ENCODE results near the gene RGS7.
A peak's percentile ranks its signal among the peaks of the same experiment; 100 is the strongest.
"Not testable (repeated sequence)": the region's sequence is repeated elsewhere in the genome, so short reads cannot be mapped to it uniquely, and the experiment has no call there.

RGS7 gene

DNA sequence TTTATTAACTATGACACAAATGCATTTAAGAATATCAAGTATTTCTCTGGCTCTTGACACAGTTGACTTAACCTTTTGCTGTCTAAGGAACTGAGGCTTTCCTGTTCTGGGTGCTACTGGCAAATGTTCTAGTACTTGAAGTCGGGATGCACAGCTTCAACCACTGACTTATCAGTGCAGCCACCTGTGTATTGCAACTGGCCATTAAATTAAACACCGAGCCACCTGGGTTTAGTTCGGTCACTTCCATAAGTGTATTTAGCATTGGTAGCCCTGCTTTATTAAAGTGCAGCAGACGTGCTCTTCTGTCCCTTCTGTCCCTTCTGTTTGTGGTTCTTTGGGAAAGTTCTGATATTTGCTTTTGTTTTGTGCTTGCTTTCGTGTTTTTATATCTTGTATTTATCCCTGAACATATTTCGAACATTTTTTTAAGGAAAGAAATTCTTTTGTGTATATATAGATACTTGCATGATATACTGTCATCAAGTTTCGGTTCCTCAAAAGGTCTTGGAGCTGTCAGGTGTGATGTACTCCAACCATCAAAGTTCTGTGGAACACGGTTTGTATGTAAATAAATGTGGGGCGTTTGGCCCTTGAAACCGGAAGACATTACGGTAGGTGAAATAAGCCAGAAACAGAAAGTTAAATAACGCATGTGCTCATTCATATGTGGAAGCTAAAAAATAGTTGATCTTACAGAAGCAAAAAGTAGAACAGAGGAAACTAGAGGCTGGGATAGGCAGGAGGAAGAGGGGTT lies 447.1 kb downstream of the RGS7 start:
- DNase-seq (ENCODE audit: low read depth): no peak

DNA sequence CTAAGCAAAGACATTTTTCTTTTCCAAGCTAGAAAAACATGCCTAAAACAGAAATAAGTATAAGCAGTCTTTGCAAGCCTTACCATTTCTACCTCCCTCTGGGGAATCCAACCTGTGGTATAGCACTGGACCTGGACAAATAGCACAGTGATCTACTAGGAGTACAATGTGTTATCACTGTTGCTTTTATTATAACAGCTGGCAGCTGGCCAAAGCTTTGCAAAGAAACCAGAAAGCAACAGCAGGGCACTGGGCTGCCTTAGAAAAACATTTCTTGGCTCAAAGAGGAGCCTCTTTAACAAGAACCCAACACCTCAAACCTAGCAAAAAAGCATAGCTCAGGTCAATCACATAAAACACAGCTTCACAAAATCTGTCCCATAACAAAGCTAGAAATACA lies 450.5 kb downstream of the RGS7 start:
- no peak for DNase-seq (ENCODE audit: low read depth)

DNA sequence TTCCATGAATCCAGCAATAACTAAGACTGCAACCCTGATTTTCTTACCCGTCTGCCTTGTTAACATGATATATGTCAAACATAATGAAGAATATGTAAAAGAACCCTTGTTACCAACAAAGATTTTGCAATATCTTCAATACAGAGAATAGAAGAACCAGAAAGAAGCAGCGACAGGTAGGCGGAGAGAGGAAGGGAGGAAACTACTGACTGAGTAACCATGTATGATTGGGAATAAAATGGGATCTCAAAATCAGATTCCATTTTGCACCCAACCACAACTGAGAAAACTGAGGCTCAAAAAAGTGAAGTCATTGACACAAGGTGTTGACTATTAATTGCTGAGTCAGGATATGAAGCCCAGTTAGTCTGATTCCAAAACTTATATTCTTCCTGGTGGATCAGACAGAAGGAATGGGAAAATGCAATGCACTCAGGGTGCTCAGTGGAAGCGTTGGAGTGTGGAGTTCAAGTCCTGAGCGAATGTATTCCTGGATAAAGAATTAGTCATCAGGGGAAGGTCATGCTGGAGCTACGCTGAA lies 451.7 kb downstream of the RGS7 start:
- DNase-seq (ENCODE audit: low read depth): no peak

DNA sequence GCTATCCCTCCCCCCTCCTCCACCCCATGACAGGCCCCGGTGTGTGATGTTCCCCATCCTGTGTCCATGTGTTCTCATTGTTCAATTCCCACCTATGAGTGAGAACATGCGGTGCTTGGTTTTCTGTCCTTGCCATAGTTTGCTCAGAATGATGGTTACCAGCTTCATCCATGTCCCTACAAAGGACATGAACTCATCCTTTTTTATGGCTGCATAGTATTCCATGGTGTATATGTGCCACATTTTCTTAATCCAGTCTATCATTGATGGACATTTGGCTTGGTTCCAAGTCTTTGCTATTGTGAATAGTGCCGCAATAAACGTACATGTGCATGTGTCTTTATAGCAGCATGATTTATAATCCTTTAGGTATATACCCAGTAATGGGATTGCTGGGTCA lies 461.6 kb downstream of the RGS7 start:
- not testable (repeated sequence) for DNase-seq (ENCODE audit: low read depth)

DNA sequence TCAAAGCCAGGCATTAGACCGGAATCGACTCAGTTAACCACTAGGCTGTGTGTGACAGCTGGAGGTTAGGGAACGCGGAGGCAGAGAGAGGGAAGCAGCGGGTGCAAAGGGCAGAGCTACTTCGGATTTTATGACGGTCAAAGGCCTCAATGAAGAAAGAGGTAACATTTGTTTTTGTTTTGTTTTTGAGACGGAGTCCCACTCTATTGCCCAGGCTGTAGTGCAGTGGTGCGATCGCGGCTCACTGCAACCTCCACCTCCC lies 468.3 kb downstream of the RGS7 start:
- no peak for DNase-seq (ENCODE audit: low read depth)

DNA sequence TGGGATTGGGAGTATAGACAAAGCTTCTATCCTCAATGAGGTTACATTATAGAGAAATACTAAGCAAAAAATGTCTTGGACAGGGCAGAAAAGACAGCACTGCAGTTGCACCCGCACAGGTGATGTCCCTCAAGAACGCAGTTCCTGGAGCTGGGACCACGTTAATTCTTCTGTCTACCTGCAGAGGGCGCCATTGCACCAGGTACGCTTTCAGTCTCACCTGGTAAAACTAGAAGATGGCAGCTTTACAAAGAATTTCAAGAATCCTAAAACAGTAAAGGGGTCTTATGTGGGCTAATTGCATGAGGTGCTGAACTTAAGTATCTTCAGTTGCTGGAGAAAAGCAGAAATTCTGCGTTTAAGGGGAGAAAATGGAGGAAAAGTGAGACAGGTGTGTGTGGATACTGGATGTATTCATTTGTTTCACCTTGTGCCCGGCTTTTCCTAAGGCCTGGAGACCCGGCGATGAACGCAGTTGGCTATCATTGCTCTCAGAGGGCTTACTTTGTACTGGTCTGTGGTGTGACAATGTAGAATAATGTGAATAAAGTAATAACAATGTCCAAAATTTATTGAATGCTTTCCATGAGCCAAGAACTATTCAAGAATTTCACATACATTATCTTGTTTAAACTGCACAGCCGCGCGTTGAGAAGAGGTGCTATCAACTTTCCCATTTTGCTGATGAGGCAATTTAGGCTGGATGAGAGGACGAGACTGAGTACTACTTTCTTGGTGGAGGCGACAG lies 468.8 kb downstream of the RGS7 start:
- DNase-seq (ENCODE audit: low read depth): no peak

DNA sequence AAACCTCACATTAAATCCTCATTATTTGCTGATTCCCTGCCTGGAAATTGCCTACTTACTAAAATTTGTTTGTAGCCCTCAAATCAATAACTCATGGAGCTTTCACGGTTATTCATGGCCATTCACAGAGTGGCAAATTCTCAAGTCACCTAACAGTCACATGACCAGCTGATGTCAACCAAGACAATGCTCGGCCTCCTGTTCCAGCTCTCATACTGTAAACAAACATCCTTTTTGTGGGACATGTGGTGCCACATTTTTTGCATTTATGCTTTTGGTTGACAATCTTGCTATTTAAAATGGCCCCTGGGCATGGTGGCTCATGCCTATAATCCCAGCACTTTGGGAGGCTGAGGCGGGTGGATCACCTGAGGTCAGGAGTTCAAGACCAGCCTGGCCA lies 473.5 kb downstream of the RGS7 start:
- DNase-seq (ENCODE audit: low read depth): no peak

DNA sequence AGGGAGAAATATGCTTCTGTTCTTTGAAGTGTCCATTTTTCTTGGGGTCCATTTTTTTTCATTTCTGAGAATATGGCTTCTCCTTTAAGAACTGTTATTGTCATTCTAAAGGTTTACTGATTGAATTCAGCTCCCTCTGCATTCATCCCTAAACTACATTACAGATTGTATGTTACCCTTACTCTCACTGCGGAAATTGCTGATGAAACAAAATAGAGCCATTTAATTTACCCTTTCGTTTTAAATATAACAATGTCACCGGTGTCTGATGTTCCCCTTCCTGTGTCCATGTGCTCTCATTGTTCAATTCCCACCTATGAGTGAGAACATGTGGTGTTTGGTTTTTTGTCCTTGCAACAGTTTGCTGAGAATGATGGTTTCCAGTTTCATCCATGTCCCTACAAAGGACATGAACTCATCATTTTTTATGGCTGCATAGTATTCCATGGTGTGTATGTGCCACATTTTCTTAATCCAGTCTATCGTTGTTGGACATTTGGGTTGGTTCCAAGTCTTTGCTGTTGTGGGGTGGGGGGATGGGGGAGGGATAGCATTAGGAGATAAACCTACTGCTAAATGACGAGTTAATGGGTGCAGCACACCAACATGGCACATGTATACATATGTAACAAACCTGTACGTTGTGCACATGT lies 474.2 kb downstream of the RGS7 start:
- not testable (repeated sequence) for DNase-seq (ENCODE audit: low read depth)

DNA sequence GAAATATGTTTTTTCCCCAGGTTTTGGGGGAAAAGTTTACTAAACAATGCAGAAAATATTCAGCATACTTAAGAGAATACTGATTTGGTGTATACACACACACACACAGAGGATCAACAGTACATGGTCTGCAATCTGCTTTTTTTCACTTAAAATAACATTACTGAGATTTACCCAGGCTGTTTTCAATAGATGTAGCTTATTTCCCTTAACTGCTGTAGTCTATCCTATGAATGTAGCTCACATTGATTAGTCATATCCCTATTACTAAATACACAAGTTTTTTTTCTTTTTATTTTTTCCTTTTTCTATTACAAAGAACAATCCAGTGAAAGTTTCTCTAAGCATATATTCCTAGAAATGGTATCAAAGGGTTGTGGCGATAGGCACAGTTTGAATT lies 478.4 kb downstream of the RGS7 start:
- peak; percentile 5 for DNase-seq (ENCODE audit: low read depth)

DNA sequence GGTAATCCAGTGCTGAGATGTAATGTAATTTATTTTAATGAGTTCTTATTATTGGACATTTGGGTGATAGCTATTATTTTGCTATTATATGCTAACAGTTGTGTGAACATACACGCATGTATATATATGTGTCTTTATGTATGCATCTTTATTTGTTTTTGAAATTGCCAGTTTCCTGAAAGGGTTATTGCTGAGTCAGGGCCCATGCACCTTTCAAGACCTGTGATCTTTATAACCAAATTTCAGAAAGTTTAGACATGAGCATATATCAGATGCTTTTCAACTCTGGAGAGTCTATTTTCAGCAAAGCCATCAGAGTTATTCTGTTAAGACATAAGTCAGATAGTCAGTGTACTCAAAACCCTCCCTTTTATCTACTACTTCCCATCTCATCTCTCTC lies 479.4 kb downstream of the RGS7 start:
- DNase-seq (ENCODE audit: low read depth): no peak

DNA sequence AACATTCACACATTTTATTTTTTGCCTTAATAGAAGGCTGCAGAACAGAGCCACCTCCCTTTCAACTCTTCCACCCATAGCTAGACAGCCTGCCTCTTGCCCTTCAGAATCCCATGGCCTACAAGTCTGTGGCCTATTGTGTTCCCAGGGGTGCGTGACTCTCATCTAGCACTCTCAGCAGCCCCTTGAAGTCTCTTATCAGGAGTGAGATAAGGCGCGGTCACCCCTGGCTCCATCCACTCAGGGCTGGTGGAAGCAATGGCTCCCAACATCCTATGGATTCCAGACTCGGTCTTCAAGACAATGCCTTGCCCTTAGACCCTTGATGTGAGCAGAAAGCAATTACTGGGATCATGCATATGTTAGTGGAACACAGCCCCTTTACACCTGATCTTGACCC lies 480.9 kb downstream of the RGS7 start:
- no peak for DNase-seq (ENCODE audit: low read depth)

DNA sequence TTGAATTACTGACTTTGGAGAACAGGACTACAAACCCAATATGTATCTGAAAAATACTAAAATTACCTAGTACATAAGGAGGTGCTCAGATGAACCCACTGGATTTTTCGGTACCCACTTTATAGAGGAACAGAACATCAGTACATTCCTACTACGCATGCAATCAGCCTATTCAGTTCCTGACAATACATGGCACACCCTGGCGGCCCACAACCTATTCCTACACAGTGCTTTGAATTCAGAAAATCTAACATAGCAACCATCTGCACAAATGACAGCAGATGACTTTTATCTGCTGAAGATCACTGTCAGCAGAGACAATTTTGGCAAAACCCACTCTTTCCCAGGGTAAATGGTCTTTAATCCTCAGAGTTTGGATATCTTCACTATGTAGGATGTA lies 487.9 kb downstream of the RGS7 start:
- no peak for DNase-seq (ENCODE audit: low read depth)

DNA sequence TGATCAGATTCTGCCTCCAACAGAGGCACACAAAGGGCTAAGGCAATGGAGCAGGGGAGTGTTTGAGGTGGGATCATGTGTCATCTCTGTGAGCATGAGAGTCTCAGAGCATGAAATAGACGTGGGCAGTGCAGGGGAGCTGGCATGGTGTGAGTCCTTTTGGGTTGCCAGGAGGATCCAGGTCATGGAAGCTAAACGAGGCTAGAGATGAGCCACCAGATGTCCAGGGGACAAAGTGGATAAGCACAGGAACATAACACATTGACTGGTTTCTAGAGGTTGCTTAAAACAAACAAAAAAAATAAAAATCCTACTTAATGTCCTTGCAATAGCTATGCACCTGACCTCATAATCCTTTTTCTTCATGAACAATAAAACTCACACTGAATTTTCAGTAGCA lies 490.3 kb downstream of the RGS7 start:
- DNase-seq (ENCODE audit: low read depth): no peak

DNA sequence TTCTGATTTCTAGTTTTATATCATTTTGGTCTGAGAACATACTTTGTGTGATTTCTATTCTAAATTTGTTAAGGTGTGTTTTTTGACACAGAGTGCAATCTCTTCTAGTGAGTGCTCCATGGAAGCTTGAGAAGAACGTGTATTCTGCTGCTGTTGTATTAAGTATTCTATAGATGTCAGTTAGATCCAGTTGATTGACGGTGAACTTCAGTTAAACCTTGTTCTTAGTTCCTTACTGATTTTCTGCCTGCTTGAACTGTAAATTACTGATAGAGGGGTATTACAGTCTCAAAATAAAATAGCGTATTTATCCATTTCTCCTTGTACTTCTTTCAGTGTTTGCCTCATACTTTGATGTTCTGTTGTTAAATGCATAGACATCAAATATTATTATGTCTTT lies 497.0 kb downstream of the RGS7 start:
- no peak for DNase-seq (ENCODE audit: low read depth)

DNA sequence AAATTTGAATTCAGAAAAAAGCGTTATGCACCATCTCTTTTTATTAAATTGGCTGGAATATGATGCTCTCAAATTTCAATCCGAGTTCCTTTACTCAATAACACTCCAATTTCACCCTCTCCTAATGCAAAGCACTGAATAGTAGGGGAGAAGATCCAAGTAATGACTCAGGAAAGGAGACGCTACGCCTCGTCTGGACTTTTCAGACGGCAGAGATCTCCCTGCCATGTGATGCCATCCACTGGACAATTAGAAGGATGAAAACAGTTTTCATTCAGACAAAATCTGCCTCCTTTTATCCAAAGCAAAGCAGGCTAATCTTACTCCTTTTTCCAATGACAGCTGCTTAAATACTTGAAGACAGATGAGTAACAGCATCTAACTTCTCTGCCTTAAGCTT lies 502.6 kb downstream of the RGS7 start:
- no peak for DNase-seq (ENCODE audit: low read depth)

DNA sequence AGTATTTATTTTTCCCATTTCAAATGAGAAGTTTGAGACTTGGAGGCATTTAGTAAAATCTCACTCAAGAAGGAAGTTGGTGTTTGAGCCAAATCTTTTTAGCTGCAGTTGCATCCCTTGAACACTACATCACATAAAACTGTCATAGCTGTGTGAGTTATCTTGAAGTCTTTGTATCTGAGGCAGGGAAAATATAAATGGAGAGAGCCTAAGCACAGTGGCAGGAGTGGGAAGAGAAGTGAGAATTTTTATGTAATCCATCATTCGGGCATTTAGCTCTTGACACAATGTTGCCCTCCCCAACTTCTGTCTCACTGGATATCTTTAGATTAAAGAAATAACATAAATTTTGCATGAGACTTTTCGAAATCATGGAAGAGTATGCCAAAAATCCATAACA lies 509.7 kb downstream of the RGS7 start:
- DNase-seq (ENCODE audit: low read depth): no peak

DNA sequence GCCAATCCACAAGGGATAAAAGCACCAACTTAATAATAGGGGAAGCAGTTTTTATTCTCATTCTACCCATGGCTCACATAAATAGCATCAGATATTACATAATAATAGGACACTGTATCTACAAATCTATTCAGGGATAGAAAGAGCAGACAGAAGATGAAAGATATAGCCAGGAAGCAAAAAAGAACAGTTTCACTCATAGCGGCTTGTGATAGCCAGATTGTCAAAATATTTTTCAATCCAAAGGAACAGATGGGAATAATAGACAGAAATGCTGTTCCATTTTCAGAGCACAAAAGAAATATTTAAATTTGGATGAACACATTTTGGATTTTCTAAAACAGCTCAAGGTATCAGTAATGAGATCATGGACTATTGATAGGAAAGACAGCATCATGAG lies 512.5 kb downstream of the RGS7 start:
- no peak for DNase-seq (ENCODE audit: low read depth)

DNA sequence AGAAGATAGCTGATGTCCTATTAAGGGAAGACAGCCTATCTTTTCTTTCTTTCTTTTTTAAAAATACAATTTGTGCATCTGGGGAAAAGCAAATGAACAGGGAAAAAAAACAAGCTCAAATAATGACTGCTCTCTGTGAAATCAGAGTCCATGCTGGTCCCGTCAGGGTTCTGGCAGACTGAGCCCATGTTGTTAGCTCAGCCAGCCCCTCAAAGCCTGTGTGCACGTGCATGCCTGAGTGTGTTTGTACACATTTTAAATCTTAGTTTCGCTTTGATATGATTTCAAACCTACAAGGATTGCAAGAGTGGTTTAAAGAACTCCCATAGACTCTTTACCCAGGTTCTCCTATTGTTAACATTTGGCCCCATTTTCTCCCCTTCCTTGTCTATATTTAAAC lies 513.2 kb downstream of the RGS7 start:
- no peak for DNase-seq (ENCODE audit: low read depth)

DNA sequence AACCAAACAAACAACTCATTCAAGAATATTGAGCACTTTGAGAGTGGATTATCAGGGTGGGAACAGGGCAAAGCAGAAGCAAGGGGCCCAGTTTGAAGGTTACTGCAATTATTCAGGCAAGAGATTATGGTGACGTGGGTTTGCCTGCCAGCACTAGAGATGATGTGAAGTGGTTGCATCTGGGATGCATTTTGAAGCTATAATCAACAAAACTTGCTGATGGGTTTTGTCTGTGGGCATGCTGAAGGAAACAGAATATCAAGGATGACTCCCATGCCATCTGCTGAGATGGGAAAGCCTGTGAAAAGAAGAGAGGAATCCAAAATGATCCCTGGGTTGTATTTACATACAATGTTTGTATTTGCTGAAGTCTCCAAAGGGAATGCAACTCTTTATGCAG lies 520.7 kb downstream of the RGS7 start:
- no peak for DNase-seq (ENCODE audit: low read depth)

DNA sequence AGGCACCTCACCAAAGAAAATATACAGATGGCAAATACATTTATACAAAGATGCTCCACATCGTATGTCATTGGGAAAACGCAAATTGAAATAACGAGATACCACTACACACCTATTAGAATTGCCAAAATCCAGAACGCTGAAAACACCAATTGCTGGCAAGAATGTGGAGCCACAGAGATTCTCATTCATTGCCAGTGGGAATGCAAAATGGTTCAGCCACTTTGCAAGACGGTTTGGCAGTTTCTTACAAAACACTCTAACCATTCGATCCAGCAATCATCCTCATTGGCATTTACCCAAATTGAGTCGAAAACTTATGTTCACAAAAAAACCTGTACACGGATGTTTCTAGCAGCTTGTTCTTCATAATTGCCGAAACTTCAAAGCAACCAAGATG lies 521.7 kb downstream of the RGS7 start:
- no peak for DNase-seq (ENCODE audit: low read depth)

DNA sequence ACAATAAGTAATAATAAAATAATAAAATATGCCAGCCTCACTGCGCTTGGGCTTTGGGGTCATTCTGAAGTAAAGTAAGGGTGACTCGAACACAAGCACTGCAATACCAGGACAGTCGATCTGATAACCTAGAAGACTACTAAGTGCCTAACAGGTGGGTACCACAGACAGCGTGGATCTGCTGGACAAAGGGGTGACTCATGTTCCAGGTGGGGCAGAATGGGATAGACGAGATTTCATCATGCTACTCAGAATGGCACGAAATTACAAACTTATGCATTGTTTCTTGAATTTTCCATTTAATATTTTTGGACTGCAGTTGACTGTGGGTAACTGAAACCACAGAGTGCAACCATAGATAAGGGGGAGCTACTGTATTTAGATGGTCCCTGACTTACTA lies 523.9 kb downstream of the RGS7 start:
- DNase-seq (ENCODE audit: low read depth): no peak

DNA sequence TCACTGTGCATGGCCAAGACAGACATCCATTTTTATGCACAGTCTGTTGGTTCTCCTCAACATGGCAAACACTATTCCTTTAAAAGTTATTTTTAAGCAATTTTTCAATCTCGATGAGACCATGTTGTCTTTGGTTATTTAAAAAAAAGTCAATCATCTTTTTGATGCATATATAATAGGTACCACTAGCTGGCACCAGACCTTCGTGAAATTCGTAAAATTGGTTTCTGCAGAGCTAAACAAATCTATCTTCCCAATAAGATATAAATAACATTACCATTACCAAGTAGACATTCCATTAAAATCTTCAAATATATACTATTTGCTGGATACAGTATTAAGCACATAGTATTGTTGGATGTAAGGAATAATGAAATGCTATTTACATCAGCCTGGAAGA lies 525.1 kb downstream of the RGS7 start:
- no peak for DNase-seq (ENCODE audit: low read depth)

DNA sequence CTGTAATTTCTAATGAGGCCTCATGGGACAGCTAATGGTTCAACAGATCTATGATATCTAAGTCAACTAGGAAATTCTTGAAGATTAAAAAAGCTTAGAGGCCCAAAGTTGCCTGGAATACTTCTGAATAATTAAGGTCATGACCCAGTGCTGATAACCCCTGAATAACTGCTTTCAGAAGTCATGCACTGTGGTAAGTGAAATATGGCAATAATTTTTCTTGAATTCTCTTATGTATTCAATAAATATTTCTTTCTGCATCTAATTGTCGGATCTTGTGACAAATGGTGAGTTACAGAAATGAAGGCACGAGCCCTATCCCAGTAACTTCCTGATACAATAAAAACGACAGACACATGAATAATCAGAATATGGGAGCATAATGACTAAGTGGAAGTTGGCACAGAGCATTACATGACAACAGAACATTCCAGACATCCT lies 525.8 kb downstream of the RGS7 start:
- DNase-seq (ENCODE audit: low read depth): peak; percentile 79

Measured in HS-5 (cell line).